HCT116 (cell line): ENCODE results near the gene STAMBP.

Experiments
- EGR1 ChIP-seq: IDR thresholded peaks from 2 replicates; pipeline ENCODE4 v1.6.1; 2012; ENCODE audit warnings: low read depth
- EZH2 ChIP-seq: fragments of 200-600 bp; sonication (generic); IDR thresholded peaks from 2 replicates; pipeline ENCODE4 v1.6.1; 2017; ENCODE audit warnings: antibody characterized with exemption, mixed run types
- JUND ChIP-seq: IDR thresholded peaks from 2 replicates; pipeline ENCODE4 v1.6.1; 2012
- POLR2A ChIP-seq: IDR thresholded peaks from 2 replicates; pipeline ENCODE4 v1.7.0; 2011; ENCODE audit warnings: borderline replicate concordance; ENCODE audit not compliant: insufficient read depth, insufficient read length; ENCODE audit errors: extremely low read depth
- POLR2AphosphoS5 ChIP-seq: IDR thresholded peaks from 2 replicates; pipeline ENCODE4 v1.6.1; 2011; ENCODE audit warnings: mild to moderate bottlenecking, low read depth, low read length, moderate library complexity
- RAD21 ChIP-seq: IDR thresholded peaks from 2 replicates; pipeline ENCODE4 v1.6.1; 2012; ENCODE audit warnings: low read depth, mild to moderate bottlenecking
- SP1 ChIP-seq: IDR thresholded peaks from 2 replicates; pipeline ENCODE4 v1.6.1; 2012; ENCODE audit warnings: low read depth
- ZNF274 ChIP-seq: fragments of 200-500 bp; sonication (Bioruptor generic); IDR thresholded peaks from 2 replicates; pipeline ENCODE4 v1.6.1; 2014; ENCODE audit warnings: mild to moderate bottlenecking, low read depth, low read length, inconsistent platforms
- TF ChIP-seq, protein P1 (sequence below): IDR thresholded peaks from 2 replicates; pipeline ENCODE4 v1.6.1; 2012
- TF ChIP-seq, protein P2 (sequence below), 3 experiments: fragments of 200-600 bp in 1 of 3; sonication (generic) in 1 of 3; IDR thresholded peaks in 2 of 3; conservative IDR thresholded peaks in 1 of 3; 2 replicates each; pipeline ENCODE4 v1.5.1; 2012 to 2017; ENCODE audit warnings: low read depth in 2 of 3, low read length in 2 of 3, antibody characterized with exemption in 1 of 3, borderline replicate concordance in 1 of 3, control low read depth in 1 of 3, mild to moderate bottlenecking in 1 of 3, mixed read lengths in 1 of 3, mixed run types in 1 of 3, moderate library complexity in 1 of 3; ENCODE audit not compliant: insufficient read depth in 1 of 3

DNA sequence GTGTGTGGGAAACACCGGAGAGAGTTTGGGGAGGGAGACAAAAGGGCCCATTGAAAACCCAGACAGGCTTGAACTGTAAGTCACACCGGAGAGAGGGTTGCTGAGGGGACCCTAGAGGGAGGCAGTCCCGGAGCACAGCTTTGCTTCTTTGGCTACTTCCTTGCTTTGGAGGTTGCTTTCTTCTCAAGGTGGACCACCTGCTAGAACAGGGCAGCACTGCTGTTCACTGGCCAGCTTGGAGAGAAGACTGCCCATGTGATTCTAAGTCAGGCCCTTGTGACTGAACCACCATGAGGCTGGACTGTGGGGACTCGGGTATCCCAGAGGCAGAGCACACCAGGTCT lies 68.5 kb downstream of the STAMBP start:
- TF ChIP-seq POLR2A (no peak), EGR1 (no peak), POLR2AphosphoS5 (no peak), EZH2 (no peak), JUND (no peak), ZNF274 (no peak), SP1 (no peak), RAD21 (no peak)
- TF ChIP-seq, protein P1, sequence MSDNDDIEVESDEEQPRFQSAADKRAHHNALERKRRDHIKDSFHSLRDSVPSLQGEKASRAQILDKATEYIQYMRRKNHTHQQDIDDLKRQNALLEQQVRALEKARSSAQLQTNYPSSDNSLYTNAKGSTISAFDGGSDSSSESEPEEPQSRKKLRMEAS: no peak
- TF ChIP-seq, protein P2, sequence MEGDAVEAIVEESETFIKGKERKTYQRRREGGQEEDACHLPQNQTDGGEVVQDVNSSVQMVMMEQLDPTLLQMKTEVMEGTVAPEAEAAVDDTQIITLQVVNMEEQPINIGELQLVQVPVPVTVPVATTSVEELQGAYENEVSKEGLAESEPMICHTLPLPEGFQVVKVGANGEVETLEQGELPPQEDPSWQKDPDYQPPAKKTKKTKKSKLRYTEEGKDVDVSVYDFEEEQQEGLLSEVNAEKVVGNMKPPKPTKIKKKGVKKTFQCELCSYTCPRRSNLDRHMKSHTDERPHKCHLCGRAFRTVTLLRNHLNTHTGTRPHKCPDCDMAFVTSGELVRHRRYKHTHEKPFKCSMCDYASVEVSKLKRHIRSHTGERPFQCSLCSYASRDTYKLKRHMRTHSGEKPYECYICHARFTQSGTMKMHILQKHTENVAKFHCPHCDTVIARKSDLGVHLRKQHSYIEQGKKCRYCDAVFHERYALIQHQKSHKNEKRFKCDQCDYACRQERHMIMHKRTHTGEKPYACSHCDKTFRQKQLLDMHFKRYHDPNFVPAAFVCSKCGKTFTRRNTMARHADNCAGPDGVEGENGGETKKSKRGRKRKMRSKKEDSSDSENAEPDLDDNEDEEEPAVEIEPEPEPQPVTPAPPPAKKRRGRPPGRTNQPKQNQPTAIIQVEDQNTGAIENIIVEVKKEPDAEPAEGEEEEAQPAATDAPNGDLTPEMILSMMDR (IDR thresholded peaks at IDR 0.05 in 2 of 3, conservative IDR thresholded peaks at IDR 0.05 in 1 of 3; ENCODE audit: borderline replicate concordance in 1 of 3, insufficient read depth in 1 of 3, low read depth in 2 of 3, low read length in 2 of 3): no peak
